Measurements from ENCODE around the gene RASGRF1.

Gene RASGRF1

DNA sequence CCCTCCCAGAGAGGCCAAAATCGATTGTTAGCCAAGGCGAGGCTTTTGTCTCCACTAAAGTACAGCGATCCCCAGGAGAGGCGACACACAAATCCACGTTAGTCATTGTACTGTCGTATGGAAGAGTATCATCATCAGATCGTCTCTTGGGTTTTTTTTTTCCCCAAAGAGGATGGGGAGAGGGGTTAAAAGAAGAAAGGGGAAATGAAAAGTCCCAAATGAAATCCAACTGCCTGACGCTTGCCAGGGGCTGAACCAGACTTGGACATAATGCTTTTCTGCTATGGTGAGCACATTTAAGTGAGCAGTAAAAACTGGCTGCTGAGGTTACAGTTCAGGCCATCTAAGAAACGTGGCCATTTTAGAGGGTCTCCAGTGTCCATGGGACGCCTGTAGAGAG is 107.8 kb downstream of the RASGRF1 start:
- DNase-seq: no peak

GRCh38 chr15:78981532-78982313 is 108.9 kb downstream of the RASGRF1 start:
- no peak for DNase-seq

DNA sequence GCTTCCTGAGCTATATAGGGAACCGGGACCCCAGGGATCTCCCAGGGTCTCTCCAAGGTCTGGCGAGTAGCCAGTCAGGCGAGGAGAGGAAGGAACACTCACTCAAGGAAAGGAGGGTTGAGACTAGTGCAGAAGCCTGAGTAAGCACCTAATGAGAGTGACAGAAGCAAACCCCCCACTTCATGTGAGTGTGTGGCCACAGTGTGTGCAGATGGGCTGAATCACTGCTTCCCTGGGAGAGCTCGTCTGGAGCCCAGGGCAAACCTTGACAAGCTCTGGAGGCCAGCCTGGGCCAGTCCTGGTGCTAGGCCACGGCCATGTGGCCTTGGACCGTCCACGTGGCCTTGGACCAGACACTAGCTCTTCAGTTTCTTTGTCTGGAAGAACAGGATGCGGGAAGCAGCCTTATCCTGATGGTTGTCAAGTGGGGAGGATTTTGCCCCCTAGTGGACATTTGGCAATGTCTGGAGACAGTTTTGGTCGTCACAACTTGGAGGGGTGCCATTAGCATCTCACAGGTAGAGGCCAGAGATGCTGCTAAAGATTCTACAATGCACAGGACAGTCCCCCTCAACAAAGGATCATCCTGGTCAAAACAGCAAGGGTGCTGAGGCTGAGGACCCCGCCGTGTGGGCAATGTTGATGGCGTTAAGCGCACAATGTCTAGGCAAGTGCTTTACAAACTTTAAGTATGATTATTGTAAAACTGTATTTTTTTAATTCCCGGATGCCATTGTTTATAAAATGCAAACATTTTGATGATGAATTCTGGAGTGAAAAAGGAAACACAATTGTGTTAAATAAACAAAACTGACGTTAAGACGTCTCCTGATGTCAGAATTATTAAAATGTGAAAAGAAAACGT is 110.9 kb downstream of the RASGRF1 start:
- DNase-seq: peak; percentile 13

DNA sequence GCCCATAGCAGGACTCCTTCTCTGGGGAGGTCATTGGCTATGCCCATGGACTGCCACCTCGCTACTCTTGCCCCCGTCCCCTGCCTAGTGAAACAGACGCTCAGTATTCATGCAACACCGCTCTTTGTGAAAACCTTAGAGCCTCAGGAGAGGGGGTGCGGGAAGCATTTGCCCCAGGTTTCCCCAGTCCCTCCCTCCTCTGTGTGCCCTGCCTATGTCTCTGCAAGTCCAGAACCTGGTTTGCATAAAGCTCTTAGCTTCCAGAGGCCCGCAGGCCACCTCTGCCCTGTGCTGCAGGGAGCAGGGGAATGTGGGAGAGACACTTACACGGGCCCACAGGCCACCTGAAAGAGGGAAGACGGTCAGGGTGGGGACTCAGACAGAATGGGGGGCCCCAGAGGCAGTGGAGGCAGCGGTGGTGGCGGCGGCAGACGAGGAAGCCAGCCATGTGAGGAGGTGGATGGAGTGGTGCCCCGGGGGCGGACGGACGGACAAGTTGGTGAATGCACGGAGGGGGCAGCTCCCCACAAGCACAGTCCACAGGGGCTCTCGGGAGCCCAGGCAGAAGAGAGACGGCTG is 111.9 kb downstream of the RASGRF1 start:
- DNase-seq: no peak

DNA sequence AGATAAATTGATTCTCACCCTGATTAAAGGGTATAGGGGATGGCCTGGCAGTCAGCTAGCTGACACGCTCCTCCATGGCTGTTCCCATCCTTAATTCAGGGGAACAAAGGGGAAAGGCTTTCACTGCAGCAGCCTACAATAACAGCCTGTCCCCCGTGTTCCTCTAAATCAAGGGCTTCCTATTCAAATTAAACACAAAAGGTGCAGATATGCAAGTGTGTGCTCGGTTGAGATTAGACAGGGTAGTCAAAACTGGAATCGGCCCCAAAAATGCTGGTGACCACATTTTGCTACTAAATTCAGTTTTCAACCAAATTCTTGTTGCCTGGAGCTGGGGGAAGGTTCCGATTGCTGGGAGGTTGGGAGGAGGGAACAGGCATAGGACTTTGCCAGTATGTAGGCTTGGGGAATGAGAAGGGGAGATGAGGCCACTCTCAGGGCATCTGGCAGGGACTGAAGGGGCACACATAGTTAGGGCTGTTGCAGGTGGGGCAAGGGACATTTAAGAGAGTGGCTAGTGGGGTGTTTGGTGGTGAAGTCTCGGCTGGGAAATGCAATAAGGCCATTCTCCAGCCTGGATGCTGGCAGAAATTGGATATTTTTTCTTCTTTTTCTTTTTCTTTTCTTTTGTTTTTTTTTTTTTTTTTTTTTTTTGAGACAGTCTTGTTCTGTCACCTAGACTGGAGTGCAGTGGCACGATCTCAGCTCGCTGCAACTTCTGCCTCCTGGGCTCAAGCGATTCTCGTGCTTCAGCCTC is 112.8 kb downstream of the RASGRF1 start:
- no peak for DNase-seq

- no peak for DNase-seq
These were observed 113.4 kb downstream of the RASGRF1 start for GRCh38 chr15:78977091-78977571.

DNA sequence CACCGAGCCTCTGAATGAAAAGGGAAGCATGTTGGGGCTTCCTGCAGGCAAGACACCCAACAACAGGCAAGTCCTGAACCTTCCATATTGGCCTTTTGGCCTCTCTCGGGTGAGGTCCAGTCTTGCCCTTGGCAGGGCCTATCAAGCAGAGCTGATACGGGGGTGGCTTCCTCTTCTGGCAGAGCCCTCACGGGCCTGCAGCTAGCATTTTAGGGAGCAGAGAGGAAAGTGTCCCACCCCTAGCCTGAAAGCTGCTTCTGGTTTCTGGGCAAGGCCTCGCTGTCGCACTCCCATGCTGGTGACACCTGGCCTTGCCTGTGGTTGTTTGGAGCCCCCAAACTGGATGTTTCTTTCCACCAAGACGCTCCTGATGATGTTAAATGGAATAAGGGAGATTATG is 113.9 kb downstream of the RASGRF1 start:
- no peak for DNase-seq

- no peak for DNase-seq
These were observed 116.2 kb downstream of the RASGRF1 start for GRCh38 chr15:78974272-78974918.

DNA sequence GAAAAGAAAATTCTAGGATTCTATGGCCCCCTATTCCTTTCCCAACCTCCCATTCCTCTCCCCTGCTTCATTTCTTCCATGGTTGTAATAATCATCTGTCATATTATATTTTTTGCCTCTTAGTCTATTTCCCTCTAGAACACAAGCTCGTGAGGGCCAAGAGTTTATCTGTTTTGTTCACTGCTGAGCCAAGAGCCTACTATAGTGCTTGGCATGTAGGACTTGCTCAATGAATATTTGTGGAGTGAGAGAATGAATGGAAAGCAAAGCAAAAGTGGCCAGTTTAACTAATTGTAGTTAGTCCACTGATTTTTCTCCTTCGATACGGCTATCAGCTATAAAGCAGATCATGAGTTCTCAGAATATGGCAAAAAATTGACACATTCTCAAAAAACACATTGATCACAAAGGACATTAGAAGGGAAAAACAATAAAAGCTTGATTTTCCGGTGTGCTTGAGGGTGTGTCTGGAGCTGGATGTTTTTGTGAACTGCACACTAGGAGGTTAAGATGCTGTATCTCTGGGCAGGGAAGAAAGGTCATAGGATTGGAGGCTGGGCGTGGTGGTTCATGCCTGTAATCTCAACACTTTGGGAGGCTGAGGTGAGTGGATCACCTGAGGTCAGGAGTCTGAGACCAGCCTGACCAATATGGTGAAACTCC is 120.8 kb downstream of the RASGRF1 start:
- no peak for DNase-seq

DNA sequence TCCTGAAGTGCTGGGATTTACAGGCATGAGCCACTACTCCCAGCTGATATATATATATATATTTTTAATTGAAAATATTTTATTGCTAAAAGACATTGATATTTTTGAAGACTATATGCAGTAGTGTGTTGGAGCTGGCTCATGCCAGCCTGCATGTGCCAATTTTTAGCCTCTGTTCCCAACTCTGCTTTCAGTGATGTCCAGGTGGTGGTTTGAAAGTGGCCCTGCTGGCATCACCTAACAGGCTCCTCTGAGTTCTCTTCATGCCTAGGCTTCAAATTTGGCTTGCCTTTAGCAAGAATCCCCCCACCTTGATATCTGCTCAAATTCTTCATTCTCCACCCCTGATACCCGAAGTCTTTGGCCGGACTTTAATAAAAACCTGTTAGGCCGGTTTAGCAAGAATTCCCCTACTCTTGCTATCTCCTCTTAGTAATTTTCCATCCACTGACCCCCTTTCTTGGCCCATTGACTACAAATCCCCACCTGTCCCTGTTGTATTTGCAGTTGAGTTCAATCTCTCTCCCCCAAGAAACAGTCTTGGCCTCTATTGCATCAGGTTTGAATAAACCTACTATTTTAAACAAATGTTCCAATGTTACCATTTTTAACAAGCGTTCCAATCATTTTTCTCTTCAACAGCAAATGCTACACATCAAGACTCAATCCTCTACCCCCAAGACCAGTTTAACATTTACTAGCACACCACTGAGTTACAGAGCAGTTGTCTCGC is 121.9 kb downstream of the RASGRF1 start:
- DNase-seq: no peak

DNA sequence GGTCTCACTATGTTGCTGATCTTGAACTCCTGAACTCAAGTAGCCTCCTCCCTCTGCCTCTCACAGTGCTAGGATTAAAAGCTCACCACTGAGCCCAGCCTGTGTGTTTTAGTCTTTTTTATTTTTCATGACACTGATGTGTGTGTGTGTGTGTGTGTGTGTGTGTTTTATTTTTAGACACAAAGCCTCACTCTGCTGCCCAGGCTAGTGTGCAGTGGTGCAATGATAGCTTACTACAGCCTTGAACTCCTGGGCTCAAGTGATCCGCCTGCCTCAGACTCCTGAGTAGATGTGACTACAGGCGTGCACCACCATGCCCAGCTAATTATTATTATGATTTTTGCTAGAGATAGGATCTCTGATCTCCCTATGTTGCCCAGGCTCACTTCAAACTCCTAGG is 122.5 kb downstream of the RASGRF1 start:
- no peak for DNase-seq

DNA sequence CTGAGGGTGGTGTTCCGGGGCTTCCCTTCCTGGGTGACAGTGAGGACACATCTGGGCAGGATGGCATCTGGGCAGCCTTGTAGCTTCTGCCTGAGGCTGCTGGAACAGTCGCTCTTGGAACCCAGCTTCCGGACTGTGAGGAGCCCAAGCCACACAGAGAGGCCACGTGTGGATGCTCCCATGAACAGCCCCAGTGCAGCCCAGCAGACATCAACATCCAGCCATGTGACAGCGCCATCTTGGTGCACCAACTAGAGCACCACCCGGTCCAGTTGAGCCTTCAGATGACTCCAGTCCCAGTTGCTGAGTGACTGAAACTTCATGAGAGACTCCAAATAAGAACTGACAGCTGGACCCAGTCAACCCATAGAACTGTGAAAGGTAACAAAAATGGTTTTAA is 130.3 kb downstream of the RASGRF1 start:
- DNase-seq: no peak

DNA sequence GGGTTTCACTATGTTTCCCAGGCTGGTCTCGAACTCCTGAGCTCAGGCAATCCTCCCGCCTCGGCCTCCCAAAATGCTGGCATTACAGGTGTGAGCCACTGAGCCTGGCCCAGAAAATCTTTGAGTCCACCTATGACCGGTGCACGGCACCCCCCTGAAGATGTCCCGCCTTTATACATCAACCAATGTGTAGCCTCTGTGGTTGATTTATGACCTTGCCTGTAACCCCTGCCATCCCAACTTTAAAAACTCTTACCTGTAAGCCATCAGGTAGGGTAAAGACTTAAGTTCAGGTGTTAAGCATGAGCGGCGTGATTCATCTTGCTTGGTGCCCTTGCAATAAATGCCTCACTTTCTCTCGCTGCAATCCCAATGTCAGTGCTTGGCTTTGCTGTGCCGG is 131.2 kb downstream of the RASGRF1 start:
- DNase-seq: no peak

DNA sequence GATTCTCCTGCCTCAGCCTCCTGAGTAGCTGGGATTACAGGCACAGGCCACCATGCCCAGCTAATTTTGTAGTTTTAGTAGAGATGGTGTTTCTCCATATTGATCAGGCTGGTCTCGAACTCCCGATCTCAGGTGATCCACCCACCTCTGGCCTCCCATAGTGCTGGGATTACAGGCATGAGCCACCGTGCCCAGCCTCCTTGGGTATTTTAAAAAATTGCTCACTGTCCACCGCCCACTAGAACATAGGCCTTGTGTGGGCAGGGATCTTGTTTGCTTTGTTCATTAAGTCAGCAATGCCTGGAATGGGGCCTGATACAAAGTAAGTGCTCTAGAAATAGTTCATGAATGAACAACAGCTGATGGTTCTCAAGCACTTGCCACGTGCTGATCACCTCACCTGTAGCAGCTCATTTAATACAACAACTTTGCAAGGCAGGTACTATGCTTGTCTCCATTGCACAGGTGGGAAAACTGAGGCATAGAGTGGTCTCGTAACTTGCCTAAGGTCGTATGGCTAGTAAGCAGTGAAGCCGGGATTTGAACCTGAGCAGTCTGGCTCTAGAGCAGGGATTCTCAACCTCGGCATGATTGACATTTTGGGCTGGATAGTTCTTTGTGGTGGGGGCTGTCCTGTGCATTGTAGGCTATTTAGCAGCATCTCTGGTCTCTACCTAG is 133.0 kb downstream of the RASGRF1 start:
- no peak for DNase-seq

- DNase-seq: no peak
These were observed 133.6 kb downstream of the RASGRF1 start for GRCh38 chr15:78956937-78957336.

DNA sequence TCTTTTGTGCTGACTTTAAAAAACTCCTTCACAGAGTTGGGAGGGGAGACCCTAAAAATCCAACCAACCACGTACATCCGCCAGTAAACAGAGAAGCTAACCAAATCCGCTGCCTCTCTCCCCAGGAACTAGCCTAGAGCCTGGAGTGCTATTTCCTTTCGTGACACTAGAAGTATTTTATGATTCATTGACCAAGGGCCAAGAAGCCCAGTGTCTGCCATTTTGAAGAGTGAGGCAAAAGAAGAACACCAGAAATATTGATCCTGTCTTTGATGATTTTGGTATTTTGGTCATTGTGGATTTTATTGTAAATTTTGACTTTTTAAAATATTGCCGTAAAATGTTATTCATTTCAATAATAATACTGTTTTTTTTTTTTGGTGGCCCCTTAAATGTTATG is 135.2 kb downstream of the RASGRF1 start:
- DNase-seq: no peak

DNA sequence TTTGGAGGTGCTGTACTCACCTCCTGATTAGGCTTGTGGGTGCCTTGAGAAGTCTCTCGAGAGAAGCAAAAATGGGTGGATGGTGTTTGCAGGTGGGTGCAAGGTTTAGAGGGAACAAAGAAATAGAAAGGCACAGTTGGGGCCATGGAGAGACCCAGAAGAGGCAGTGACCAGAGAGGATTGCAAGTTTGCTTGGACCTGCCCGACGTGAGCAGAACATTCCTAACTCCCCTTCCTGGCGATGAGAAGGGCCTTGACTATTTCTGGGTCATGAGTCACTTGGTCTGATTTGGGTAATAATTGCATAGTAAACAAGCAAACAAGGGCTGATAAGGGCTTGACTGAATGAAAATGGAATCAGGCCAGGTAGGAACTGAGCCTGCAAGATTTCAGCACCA is 138.7 kb downstream of the RASGRF1 start:
- DNase-seq: no peak

DNA sequence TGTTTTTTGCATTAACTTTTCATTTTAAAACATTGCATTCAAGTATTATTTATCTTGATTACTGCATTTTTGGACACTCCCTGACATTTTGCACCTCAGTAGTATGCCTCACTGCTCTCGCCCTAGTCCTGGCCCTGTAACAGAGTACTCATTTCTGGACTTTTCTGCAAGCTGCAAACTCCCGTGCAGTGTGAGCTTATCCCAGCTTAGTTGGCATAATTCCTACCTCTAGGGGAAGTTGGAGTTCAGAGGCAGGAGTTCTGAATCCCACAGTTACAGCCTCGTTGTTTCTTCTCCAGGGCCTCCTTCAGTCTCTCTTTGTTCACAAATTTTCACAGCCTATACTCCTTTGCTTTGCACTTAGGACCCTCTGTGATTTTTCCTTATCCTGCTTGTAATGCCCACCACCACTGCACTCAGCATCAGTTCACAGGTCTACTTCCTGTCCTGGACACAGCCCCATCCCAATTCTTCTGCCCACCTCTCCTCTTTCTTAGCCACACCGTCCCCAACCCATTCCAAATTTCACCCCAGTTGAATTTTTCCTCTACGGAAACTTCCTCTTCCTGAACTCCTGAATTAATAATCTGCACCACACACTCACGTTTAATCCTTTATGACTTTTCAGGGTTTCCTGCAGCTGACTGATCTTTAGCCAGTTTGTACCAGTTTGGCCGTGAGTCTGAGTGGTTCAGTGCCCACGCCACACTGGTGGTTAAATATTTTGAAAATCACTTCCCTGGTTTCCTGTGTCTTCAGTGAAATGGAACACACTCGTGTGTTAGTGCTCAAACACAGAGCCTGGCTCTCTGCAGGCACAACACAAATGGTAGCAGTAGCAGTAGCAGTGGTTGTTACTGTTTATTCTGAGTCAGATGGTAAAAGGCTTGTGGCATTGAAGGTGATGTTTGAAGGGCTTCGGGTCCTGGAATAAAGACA is 139.4 kb downstream of the RASGRF1 start:
- DNase-seq: no peak

DNA sequence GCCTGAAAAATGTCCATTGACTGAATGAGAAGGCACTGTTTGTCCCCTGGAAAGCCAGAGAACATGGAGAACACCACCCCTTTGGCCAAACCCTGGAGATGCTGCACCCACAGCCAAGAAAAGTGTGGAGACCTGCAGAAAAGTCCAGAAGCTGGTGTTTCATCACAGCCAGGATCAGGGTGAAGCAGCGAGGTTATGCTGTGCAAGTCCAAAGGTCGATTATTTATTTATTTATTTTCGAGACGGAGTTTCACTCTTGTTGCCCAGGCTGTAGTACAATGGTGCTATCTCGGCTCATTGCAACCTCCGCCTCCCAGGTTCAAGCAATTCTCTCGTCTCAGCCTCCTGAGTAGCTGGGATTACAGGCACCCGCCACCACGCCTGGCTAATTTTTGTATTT is 140.2 kb downstream of the RASGRF1 start:
- DNase-seq: no peak

All from DMS 273 treated with DMSO at 0.1 percent for 48 hours (cell line).